CD4-positive, alpha-beta T cell treated with Interleukin-17A for 1 hour (primary cell): ENCODE measurements around the gene LHX3.

Experiments used
- DNase-seq: peaks from one replicate; pipeline ENCODE4 v3.0.0-alpha.2; 2020

LHX3 gene

DNA sequence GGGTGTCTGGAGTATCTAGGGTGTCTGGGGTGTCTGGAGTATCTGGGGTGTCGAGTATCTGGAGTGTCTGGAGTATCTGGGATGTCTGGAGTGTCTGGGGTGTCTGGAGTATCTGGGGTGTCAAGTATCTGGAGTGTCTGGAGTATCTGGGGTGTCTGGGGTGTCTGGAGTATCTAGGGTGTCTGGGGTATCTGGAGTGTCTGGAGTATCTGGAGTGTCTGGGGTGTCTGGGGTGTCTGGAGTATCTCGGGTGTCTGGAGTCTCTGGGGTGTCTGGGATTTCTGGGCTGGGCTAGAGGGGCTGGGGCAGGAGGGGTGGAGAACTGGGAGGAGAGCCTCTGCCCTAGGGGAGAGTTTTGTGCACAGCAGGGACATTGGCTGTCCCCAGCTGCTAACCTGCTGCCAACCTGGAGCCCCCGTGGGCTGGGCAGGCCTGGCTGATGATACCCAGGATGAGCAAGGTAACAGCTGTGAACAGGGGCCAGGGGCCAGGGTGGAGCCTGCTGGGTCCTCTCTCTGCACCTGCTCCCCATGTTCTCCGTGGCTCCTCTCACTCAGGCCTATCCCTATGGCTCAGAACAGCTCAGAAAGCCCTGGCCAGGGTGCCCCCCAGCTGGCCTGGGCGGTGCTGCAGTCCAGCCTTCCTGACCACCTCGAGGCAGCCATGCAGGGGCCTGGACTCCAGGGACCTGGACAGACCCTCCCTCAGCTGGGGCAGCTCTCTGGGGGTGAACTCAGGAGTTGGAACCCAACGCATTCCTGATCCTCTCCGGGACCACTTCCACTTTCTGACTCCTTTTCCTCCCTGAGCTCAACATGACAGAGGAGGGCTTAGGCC is 29.9 kb downstream of the LHX3 start:
- no peak for DNase-seq

DNA sequence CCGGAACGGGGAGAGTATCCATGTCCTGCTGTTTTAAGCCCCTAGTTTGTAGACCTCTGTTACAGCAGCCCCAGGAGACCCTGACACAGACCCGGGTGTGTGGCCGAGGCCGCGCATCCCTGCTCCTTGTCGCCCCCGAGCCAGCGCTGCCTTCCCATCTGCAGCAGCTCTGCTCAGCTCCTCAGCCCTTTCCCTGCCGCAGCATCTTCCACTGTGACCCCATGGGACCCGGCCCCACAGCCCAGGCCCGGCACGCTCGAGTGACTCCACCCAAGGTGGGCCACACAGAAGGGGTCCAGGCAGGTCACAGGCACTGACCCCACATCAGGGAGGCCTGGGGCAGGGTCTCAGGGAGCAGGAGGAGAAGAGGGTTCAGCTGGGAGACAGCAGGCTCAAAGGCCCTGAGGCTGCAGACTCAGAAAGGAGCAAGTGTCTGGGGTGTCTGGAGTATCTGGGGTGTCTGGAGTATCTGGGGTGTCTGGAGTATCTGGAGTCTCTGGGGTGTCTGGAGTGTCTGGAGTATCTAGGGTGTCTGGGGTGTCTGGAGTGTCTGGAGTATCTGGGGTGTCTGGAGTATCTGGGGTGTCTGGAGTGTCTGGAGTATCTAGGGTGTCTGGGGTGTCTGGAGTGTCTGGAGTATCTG is 31.2 kb downstream of the LHX3 start:
- no peak for DNase-seq

DNA sequence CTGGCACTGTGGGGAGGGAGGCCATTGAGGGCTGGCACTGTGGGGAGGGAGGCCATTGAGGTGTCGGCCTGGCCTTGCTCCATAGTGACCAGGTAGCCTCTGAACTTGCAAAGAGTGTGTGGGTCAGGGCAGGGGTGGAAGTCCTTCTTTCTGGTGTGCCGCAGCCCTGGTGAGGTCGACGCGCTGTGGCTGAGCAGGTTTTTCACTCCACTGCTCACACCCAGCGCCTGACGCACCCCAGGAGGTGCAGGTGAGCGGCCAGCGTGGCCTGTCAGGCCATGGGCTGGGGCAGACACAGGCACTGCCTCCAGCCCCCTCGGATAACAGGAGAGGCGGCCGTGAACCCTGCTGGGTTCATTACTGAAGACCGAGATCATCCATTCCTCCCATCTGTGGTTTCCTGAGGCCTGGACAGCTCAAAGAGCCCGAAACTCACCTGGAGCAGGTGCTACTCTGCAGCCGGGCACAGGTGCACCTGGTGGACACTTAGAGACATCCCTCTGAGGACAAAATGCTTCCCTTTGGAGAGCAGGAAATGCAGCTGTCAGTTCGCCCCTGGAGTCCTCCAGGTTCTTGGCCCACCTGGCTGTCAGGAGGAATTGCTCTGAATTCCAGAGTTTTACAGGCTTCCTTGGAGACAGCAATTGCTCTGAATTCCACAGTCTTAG is 32.4 kb downstream of the LHX3 start:
- DNase-seq: no peak

DNA sequence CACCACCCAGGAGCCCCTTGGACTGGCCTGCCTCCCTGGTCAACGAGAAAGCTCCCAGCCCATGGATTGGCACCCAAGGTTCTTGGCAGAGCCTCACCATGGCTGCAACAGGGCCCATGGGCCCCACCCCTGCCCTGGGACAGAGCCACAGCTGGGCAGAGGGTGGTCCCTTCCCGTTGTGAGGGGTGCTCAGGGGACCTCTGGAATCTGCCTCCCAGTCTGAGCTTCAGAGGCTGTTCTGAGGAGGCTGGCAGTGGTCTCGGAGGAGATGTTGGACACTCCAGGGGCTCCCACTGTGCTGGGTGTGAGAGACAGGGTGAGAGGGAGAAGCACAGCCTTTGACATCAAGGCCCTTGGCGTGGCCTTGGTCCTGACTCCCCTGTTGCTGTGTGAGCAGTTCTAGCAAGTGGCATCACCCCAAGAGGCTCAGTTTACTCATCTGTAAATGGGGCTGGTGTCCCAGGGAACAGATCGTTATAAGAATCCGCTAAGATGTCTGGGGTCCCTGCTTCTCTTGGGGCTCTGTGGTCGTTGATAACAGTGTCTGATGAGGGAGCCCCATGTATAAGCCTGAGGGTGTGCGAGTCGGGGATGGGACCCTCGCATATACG is 33.0 kb downstream of the LHX3 start:
- DNase-seq: no peak

DNA sequence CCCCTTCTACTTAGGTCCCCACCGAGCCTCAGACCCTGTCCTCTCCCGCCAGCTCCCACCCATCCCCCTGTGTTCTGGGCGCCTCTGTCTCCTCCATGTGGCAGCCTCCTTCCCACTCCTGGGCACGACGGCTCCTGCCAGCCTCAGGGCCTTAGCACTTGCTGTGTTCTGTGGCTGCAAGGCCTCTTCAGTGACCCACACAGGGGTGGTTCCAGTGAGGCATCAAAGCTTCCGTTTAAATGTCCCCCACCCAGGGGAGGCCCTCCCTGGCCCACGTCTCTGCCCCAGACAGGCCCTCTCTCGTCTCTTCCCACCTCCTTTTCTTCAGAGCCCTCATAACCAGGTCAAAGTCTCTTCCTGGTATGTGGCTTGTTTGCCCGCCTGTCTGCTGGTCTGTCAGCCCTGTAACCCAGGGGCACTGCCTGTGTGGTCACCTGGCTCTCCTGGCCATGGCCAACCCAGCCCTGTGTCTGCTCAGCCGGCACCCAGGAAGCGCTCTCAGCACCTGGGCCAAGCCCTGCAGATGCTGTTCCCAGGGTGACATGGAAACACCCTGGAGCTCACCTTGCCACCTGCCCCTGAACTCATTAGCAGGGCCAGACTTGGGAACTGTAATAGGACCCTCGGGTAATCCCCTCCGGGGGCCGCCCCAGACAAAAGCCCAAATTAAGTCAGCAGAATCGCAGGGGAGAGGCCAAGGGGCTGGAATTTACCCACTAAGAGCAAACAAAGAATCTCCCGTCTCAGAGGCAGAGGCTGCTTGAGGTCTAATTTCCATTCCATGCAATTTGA is 33.7 kb downstream of the LHX3 start:
- no peak for DNase-seq

DNA sequence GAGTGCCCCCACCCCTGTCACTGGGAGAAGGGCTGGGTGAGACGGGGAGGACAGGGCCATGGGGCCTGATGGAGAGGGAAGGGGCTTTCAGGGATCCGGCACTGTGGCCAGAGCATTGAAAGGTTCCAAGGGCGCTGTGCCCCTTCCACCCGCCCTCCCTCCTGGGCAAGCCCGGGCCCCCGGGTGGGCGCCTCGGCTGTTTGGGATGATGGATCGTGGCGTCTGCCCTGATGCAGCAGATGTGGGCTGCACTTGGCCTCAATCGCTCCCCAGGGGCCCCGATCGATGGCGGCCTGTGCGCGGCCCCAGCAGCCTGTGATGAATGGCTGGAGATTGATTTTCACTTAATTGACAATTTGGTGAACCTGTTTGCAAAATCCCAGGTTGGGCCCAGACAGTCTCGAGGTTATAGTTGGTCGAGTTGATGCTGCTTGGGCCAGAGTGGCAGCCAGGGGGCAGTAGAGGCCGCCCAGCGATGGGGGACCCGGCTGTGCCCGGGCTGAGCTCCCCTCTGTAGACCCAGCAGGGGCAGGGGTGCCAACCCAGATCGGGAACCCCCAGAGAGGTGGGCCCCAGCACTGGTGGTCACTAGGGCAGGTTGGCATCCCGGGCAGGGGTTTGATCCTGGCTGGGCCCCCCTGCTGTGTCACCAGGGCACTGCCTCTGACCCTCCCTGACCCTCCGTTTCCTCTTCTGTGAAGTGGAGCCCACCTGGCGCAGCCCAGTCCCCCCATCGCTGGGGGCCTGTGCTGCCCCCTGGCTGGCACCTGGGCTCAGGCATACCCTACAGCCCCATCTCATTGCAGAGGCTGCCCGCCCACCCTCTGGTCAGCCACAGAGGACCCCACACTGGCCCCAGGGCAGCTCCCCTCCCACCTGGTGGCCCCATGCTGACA is 34.7 kb downstream of the LHX3 start:
- peak; percentile 44 for DNase-seq

DNA sequence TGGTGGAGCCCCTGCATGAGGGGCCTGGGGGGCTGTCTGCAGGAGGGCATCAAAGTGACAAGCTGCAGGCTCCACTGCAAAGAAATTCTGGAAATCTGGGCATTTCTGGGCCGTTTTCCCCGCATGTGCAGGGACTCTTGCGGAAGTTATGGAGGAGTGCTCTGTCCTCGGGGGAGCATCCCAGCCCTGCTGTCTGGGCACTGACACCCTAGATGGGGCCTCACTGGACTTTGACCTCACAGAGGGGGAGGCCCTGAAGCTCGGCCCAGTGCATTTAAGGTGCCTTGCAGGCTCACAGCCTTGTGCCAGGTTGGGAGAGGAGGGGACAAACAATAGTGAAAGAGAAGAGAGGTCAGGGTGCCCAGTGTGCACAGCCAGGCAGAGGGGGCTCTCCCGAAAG is 35.4 kb downstream of the LHX3 start:
- no peak for DNase-seq

DNA sequence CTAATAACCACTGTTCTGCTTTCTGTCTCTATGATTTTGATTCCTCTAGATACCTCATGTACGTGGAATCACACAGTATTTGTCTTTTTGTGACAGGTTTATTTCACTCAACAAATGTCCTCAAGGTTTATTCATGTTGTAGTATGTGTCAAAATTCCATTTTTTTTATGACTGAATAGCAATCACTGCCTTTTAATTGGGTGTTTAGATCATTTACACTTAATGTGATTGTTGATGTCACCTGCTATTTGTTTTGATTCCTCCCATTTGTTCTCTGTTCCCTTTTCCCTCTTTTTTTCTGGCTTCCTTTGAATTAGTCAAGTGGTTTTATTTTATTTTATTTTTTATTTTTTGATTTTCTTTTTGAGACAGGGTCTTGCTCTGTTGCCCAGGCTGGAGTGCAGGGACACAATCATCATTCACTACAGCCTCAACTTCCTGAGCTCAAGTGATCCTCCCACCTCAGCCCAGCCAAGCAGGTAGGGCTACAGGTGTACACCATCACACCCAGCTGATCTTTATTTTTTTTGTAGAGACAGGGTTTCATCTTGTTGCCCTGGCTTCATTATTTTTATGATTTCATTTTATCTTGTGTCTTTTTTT is 41.6 kb downstream of the LHX3 start:
- DNase-seq: no peak

DNA sequence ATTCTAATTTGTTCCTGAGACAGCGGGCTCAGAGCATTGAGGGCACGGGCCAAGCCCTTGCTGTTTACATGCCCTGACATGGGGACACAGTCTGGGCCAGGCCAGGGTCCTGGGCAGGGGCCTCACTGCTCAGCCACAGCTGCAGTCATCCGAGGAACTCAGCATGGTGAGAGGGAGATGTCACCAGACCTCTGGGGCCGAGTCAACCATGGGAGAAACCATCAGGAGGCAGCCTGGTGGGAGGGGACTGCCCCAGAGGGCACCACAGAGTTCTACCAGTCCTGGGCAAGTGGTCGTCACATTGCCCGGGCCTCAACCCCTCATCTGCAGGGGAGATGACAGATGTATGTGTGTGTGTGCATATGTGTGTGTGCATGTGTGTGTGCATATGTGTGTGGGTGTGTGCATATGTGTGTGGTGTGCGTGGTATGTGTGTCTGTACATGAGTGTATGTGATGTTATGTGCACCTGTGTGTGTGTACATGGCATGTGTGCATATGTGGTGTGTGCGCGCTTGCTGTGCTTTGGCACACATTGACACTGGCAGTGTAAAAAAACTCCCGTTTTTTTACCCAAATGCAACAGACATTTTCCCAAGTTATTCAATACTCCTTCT is 43.8 kb downstream of the LHX3 start:
- no peak for DNase-seq

DNA sequence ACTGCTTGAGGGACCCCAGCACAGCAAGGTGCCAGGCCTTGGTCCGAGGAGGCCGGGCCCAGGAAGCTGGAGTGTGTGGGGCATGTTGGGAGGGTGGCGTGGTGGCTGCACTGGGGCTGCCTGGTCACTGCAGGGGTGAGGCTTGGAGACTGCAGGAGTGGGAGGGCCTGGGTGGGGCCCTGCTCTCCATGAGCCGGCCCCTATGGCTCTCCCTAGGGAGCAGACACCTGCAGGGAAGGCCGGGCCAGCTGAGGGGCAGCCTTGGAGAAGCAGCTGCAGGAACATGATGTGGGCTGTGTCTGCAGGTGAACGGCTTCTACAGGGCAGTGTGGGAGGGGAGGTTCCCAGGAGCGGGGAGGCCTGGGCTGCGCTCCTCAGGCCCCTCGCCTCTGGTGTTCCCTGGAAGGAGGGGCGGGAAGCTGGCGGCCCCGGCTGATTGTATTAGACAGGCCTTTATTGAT is 44.5 kb downstream of the LHX3 start:
- DNase-seq: no peak

DNA sequence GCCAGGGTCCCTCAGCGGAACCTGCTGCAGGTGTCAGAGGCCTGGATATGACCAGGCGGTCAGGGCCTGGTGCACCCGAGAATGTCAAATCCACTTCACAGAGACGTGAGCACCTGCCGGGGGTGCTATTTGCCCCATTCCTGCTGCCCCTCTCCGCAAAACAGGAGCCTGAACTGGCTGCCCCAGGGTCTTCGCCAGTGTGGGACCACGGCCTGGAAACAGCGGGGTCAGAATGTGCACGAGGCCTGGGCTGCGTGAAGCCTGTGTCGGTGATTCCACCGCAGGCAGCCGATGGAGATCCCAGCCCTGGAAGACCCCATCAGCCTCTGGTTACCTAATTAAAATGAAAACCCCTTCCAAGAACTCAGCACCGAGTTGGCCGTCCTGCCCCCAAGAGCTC is 45.1 kb downstream of the LHX3 start:
- no peak for DNase-seq

DNA sequence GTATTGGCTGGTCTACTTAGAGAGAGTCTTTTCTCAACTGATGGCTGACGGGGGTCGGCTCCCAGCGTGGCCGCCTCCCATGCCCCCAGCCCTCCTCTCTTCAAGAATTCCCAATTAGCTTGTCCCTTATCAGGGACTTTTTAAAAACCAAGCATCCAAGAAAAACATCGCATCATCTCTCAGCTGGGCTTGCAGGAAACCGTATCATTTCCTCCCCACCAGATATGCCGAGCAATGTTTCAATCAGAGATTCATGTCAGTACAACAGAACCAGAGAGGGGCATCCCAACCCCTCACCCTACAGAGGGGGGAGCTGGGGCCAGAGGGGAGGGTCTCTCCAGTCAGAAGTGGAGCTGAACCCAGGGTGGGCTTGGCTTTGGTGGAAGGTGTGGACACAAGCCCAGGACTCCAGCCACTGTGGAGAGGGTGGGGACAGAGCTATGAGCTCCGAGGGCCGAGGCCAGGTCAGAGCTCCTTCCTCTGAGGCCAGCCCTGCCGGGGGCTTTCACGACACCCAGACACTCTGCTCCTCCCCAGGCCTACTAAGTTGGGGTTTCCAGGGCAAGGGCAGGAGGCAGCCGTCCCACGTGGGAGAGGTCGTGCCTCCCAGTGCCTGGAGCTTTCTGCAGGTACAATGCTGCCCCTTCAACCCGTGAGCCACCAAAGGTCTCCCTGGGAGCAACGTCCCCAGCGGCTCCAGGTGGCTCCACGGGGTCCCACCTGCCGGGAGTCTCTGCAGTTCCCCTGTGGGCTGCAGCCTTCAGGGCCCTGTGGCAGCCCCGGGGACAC is 47.3 kb downstream of the LHX3 start:
- no peak for DNase-seq

DNA sequence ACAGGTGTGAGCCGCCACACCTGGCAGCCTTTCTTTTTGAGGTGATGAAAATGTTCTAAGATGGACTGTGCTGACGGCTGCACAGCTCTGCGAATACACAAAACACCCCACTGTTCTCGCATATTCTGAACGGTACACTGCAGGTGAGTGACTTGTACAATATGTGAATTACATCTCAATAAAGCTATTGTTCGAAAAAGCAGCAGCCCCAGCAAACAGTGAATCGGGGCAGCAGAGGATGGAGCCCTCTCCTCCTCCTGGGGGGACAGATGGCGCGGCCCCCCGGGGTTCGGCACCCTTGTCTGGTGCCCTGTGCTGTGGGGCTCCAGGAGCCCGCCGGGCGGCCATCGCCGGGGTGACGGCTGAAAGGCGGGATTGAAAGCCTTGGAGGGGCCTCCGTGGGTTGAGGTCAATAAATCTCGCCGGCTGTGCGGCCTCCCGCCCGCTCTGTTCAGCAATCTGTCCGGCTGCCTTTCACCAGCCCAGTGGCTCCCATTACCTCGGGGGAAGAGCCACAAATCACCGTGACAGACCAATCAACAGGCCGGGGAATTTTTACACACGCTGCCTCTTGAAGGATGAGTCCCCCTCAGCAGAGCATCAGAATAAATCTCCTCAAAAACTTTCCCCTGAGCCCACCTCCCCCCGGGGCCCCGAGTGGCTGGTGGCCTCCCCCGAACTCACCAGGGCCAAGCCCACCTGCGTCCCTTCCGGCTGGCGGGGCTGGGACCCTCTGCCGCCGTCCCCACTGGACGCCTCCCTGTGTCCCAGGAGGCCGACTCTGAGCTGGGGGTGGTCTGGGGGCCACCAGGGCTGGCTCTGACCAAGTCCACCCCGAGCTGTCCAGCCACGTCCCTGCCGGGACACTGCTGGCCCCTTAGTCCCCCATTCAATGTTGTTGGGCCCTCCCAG is 48.5 kb downstream of the LHX3 start:
- no peak for DNase-seq

DNA sequence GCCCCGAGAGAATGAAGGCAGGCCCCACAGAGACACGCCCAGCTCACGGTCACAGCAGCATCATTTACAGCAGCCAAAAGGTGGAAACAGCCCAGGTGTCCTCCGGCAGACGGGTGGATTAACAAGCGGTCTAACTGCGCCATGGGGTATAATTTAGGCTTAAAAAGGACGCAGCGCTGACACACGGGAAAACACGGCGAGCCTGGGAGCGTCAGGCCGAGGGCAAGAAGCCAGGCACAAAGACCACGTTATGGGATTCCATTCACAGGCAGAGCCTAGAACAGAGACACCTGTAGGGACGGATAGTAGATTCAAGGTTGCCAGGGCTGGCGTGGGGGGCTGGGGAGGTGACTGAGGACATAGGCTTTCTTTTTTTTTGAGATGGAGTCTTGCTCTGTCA is 49.4 kb downstream of the LHX3 start:
- no peak for DNase-seq

DNA sequence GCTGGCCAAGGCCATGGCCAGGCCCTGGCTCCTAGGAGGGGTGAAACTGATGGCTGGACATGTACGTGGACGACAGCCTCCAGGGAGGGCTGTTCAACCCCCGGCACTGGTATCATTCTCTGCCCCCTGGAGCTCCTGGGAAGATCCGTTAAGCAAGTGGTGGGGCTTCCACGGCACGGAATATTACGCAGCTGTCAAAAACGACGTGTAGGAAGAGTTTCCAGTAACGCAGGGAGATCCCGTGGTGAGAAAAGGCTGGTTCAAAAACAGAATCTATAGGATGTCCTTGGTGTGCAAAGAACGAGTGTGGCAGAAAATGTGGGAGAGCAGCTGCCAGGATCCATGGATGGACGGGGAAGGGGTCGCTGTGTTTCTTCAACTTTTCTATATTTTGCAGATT is 50.0 kb downstream of the LHX3 start:
- no peak for DNase-seq

DNA sequence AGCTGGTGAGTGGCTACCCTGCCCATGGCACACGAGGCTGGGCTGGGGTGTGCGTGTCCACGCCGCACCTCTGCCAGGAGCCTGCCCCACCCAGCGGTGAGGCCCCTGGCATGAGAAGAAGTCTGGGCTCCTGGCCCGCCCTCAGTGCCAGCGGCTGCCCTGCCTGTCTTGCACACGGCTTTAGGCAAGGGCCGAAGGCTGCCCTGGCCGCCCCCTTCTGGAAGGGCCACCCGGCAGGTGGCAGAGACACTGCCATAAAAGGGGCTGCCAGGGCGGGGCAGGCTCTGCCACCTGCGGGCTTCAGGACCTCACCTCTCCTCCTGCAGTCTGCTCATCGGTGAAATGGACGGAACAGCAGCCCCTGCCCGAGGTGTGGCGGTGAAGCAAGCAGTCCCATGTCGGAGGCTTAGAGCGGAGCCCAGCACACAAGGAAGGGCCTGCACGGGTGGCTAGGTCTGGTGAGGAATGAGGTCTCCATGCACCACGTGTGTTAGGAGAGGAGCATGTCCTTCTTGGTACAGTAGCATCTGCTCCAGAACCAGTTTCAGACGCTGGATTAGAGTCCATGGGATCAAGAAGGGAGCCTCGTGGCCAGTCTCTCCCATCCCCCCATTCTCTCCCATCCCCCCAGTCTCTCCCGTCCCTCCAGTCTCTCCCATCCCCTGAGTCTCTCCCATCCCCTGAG is 51.4 kb downstream of the LHX3 start:
- no peak for DNase-seq

DNA sequence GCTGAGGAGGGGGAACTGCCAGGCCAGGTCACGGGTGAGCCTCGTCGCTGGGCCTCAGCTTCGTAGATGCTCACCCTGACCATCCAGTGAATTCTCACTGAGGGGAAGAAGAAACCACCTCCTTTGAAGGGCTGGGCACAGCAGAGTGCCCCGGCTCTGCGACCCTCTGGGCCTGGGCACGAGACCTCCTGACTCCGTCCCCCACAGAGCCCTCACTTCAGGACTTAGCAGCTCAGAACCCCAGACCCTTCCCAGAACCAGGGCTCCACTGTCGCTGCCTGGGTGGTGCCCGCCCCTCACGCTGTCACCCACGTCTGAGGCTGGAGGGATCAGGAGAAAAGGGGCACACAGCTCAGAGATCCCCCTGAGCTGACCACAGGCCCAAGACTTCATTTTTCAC is 52.0 kb downstream of the LHX3 start:
- DNase-seq: no peak

DNA sequence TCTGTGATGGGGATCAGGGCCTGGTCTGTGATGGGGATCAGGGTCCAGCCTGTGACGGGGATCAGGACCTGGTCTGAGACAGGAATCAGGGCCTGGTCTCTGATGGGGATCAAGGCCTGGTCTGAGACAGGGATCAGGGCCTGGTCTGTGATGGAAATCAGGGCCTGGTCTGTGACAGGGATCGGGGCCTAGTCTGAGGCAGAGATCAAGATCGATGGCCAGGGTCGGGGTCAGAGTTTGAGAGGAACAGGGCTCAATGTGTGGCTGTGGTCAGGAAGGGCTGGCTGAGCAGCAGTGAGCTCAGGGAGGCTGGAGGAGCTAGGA is 52.4 kb downstream of the LHX3 start:
- DNase-seq: no peak
